PFSK-1 (cell line): ENCODE results near the gene LRCOL1.

Experiments
- POLR2AphosphoS5 ChIP-seq: IDR thresholded peaks from 2 replicates; pipeline ENCODE4 v1.6.1; 2012; ENCODE audit warnings: low read depth, mild to moderate bottlenecking, control low read depth, low read length, moderate library complexity
- REST ChIP-seq, 2 experiments: IDR thresholded peaks; 2 replicates each; pipeline versions ENCODE4 v1.6.1 to v1.8.0; 2011 to 2012; ENCODE audit warnings: low read depth in 2 of 2, low read length in 2 of 2, control low read depth in 1 of 2, inconsistent platforms in 1 of 2, mild to moderate bottlenecking in 1 of 2, moderate library complexity in 1 of 2; ENCODE audit not compliant: insufficient read depth in 1 of 2
- SIN3A ChIP-seq: IDR thresholded peaks from 2 replicates; pipeline ENCODE4 v1.6.1; 2012; ENCODE audit warnings: mild to moderate bottlenecking, low read length, moderate library complexity, borderline replicate concordance; ENCODE audit not compliant: insufficient read depth
- TAF1 ChIP-seq: IDR thresholded peaks from 2 replicates; pipeline ENCODE4 v1.6.1; 2012; ENCODE audit warnings: low read length, control low read depth, borderline replicate concordance; ENCODE audit not compliant: insufficient read depth

DNA sequence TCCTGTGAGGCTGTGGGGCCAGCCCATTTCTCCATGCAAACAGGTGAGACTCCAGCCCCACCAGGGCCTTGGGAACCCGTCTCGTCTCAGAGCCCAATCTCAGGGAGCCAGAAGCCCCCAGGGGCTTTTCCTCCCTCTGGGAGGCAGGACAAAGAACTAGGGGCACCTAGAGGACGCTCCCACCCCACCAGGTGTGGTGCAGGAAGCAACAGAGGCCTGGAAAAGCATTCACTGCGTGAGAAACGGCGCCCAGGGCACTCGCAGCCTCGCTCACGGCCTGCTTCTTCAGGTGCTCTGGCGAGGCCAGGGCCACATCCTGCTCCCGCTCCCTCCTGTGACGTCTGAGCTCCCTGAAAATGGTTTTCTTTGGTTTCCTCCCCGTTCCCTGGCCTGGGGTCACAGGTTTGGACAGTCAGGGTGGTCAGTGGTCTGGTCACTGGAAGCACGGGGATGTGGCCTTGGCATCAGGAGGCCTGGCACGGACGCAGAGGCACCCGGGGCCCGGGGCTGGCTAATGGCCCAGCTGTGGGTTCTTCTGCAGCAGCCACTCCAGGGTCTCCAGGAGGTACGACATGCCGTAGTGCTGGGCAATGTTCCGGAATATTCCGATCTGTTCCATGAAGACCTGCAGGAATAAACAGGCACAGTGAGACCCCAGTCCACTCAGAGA, 13.9 kb upstream of the LRCOL1 start:
- TF ChIP-seq REST (IDR thresholded peaks at IDR 0.05; ENCODE audit: insufficient read depth in 1 of 2, low read depth in 2 of 2, low read length in 2 of 2) (no peak), SIN3A (no peak), POLR2AphosphoS5 (peak; percentile 26), TAF1 (no peak)
